HG02571 (cell line): ENCODE data around the gene SUFU.
"Not testable (repeated sequence)": the region's sequence is repeated elsewhere in the genome, so short reads cannot be mapped to it uniquely, and the experiment has no call there.

Experiments used
- ATAC-seq: cut with Tn5 transposase; IDR thresholded peaks from one replicate; pipeline ENCODE4 v1.9.1; 2021; ENCODE audit warnings: mild to moderate bottlenecking, moderate library complexity; ENCODE audit not compliant: unreplicated experiment

SUFU gene

GRCh38 chr10:102665904-102666509, 162.2 kb downstream of the SUFU start:
- ATAC-seq, result no peak

- ATAC-seq, result not testable (repeated sequence)
These were observed 163.6 kb downstream of the SUFU start for GRCh38 chr10:102667411-102667810.

GRCh38 chr10:102668326-102669107, 164.7 kb downstream of the SUFU start:
- ATAC-seq, result no peak

- ATAC-seq, result no peak
These were observed 165.7 kb downstream of the SUFU start for GRCh38 chr10:102669206-102670064.

GRCh38 chr10:102670065-102670670, 166.4 kb downstream of the SUFU start:
- ATAC-seq, result no peak

- ATAC-seq, result no peak
These were observed 167.2 kb downstream of the SUFU start for GRCh38 chr10:102670871-102671434.

GRCh38 chr10:102673236-102673818, 169.6 kb downstream of the SUFU start:
- ATAC-seq, result no peak

GRCh38 chr10:102673819-102674511, 170.2 kb downstream of the SUFU start:
- no peak for ATAC-seq

- no peak for ATAC-seq
These were observed 170.8 kb downstream of the SUFU start for GRCh38 chr10:102674566-102674965.

- no peak for ATAC-seq
These were observed 171.4 kb downstream of the SUFU start for GRCh38 chr10:102675011-102675665.

GRCh38 chr10:102675666-102676533, 172.1 kb downstream of the SUFU start:
- ATAC-seq, result no peak

- no peak for ATAC-seq
These were observed 173.0 kb downstream of the SUFU start for GRCh38 chr10:102676534-102677315.

GRCh38 chr10:102677331-102678067, 173.7 kb downstream of the SUFU start:
- ATAC-seq, result no peak

- ATAC-seq, result no peak
These were observed 174.3 kb downstream of the SUFU start for GRCh38 chr10:102678068-102678400.

- ATAC-seq, result no peak
These were observed 175.1 kb downstream of the SUFU start for GRCh38 chr10:102678842-102679289.

- no peak for ATAC-seq
These were observed 175.8 kb downstream of the SUFU start for GRCh38 chr10:102679596-102679995.

GRCh38 chr10:102681696-102682095, 177.9 kb downstream of the SUFU start:
- no peak for ATAC-seq
